HepG2 (cell line): ENCODE results near the gene ITGB2. TPM values are rescaled to one million over a fixed set of nuclear protein-coding genes. Genes with fewer than 3 reads are reported as not detected.

Experiments used
- ATAC-seq: fragments of 200-7000 bp; cut with Tn5 transposase; 3 replicates; pipeline ENCODE4 v1.9.1; 2020; ENCODE audit warnings: mild to moderate bottlenecking, moderate library complexity
- BruUV-seq: library from RNA; stranded (reverse); fragments of 400-500 nt; replicated peaks from 2 replicates; lab custom pipeline; 2021; lab: Mats Ljungman, UMichigan
- CTCF ChIA-PET: fragments of 300-600 bp; formaldehyde crosslinking; extraction: SDS; loops from one replicate; lab custom pipeline; 2021; ENCODE audit warnings: low total read pairs, inconsistent platforms, low intra/inter-chr PET ratio; lab: Yijun Ruan, JAX
- POLR2A ChIA-PET: fragments of 350-600 bp; sonication (Branson Sonifier 250); formaldehyde crosslinking; loops from one replicate; lab custom pipeline; 2020; ENCODE audit warnings: antibody characterized with exemption, inconsistent platforms; lab: Yijun Ruan, JAX
- DNase-seq: peaks from one replicate; pipeline ENCODE4 v3.0.0-alpha.2; 2015; ENCODE audit warnings: low spot score
- FAIRE-seq: peaks from 3 replicates; lab custom pipeline; 2011; peaks lifted over from hg19 to GRCh38; lab: Jason Lieb, UNC
- H2AFZ ChIP-seq: one replicate; pipeline ENCODE4 v1.6.1; 2011; ENCODE audit warnings: low read length, inconsistent platforms
- H3K27ac ChIP-seq: fragments of 300-600 bp; 3 replicates; pipeline ENCODE4 v1.8.0; 2011; ENCODE audit warnings: mixed run types, mild to moderate bottlenecking, mixed read lengths, low read length, inconsistent platforms; ENCODE audit not compliant: insufficient read depth; ENCODE audit errors: extremely low read length
- H3K27me3 ChIP-seq, 2 experiments: fragments of 200-600 bp in 1 of 2; 2 replicates in 1 of 2; 3 replicates in 1 of 2; pipeline versions ENCODE4 v1.6.0 to v1.8.0; 2011; ENCODE audit warnings: low read length in 2 of 2, mild to moderate bottlenecking in 2 of 2, moderate library complexity in 2 of 2, inconsistent platforms in 1 of 2; ENCODE audit not compliant: insufficient read depth in 2 of 2, control insufficient read depth in 1 of 2
- H3K36me3 ChIP-seq, 2 experiments: fragments of 200-600 bp in 1 of 2; replicated peaks in 1 of 2; 2 replicates in 1 of 2; 3 replicates in 1 of 2; pipeline versions ENCODE4 v1.5.1 to v1.8.0; 2011; ENCODE audit warnings: low read length in 2 of 2, inconsistent platforms in 1 of 2; ENCODE audit not compliant: insufficient read depth in 2 of 2, control insufficient read depth in 1 of 2
- H3K4me1 ChIP-seq: 2 replicates; pipeline ENCODE4 v1.5.1; 2012; ENCODE audit warnings: low read length, inconsistent platforms; ENCODE audit not compliant: insufficient read depth
- H3K4me2 ChIP-seq: 2 replicates; pipeline ENCODE4 v1.6.0; 2011; ENCODE audit warnings: low read depth, low read length, inconsistent platforms
- H3K4me3 ChIP-seq, 3 experiments: fragments of 200-600 bp in 1 of 3; sonication (generic), shearing (Covaris generic) in 1 of 3; replicated peaks in 1 of 3; 2 replicates each; pipeline ENCODE4 v1.5.1; 2011 to 2016; ENCODE audit warnings: low read length in 3 of 3, inconsistent platforms in 2 of 3, low read depth in 2 of 3, mild to moderate bottlenecking in 2 of 3, control low read depth in 1 of 3, mixed read lengths in 1 of 3; ENCODE audit not compliant: insufficient read depth in 1 of 3
- H3K79me2 ChIP-seq: one replicate; pipeline ENCODE4 v1.6.1; 2011; ENCODE audit warnings: low read length, inconsistent platforms; ENCODE audit not compliant: insufficient read depth
- H3K9ac ChIP-seq: 2 replicates; pipeline ENCODE4 v1.6.0; 2011; ENCODE audit warnings: mild to moderate bottlenecking, low read depth, low read length, inconsistent platforms; ENCODE audit not compliant: insufficient read depth
- H3K9me3 ChIP-seq: 2 replicates; pipeline ENCODE4 v1.5.1; 2012; ENCODE audit warnings: mild to moderate bottlenecking, low read length
- H4K20me1 ChIP-seq: 2 replicates; pipeline ENCODE4 v1.6.0; 2011; ENCODE audit warnings: inconsistent platforms, mild to moderate bottlenecking, low read length, moderate library complexity; ENCODE audit not compliant: insufficient read depth
- AGO1 ChIP-seq: fragments of 200-400 bp; formaldehyde crosslinking; IDR thresholded peaks from 2 replicates; pipeline ENCODE4 v1.6.1; 2017; ENCODE audit warnings: mild to moderate bottlenecking, low read depth, low read length, moderate library complexity; ENCODE audit not compliant: poor library complexity, severe bottlenecking
- AGO2 ChIP-seq: fragments of 200-400 bp; formaldehyde crosslinking; optimal IDR thresholded peaks from 2 replicates; pipeline ENCODE3; 2017; ENCODE audit warnings: mild to moderate bottlenecking, low read depth, low read length, moderate library complexity
- CHCHD3 ChIP-seq: sonication (generic); formaldehyde crosslinking; IDR thresholded peaks from 2 replicates; pipeline ENCODE4 v1.8.0; 2022; ENCODE audit warnings: mild to moderate bottlenecking, missing genetic modification reagents, moderate library complexity
- WGBS: methylation state at CpG from one replicate; pipeline ENCODE4 v1.1.6; 2017; ENCODE audit warnings: low lambda C conversion rate; 5-methylcytosine and 5-hydroxymethylcytosine counted together
- in situ Hi-C: cut with HindIII; loops from 2 replicates; pipeline ENCODE4 v1.10.0; 2017; ENCODE audit warnings: low pct_unique_long_range_greater_than_20kb; ENCODE audit not compliant: extremely low pct_ligation_motif_present
- intact Hi-C: fragments of 100-400 bp; cut with micrococcal nuclease; formaldehyde crosslinking; loops from one replicate; pipeline ENCODE4 v1.10.0; 2022; ENCODE audit not compliant: unreplicated experiment
- polyA plus RNA-seq, 8 experiments: library from polyadenylated mRNA; depleted of rRNA in 3 of 8; stranded (reverse) in 7 of 8; unstranded in 1 of 8; fragments of >200 nt; fragmentation: Illumina TruSeq in 4 of 8; extraction: Trizol in 4 of 8; gene quantifications; 2 replicates each; pipeline versions ENCODE4 v1.2.1 to v1.2.3, GENCODE V29; 2011 to 2016; ENCODE audit warnings: low read depth in 4 of 8, missing spikeins in 1 of 8, mixed read lengths in 1 of 8; ENCODE audit not compliant: insufficient read depth in 1 of 8
- total RNA-seq, 5 experiments: library from RNA; depleted of rRNA; stranded (reverse); fragments of >200 nt; fragmentation: Illumina TruSeq; extraction: Trizol; gene quantifications; 2 replicates each; pipeline ENCODE4 v1.2.3, GENCODE V29; 2016; ENCODE audit warnings: low read depth in 1 of 5
- TF ChIP-seq, protein P1 (sequence below): IDR thresholded peaks from 2 replicates; pipeline ENCODE4 v1.6.1; 2018; ENCODE audit warnings: missing genetic modification reagents, mild to moderate bottlenecking, missing compliant biosample characterization

The ITGB2 gene
- total and polyA plus RNA-seq, 2 of the 13 experiments (the other 11 are each of a cell fraction or from before 2014, with no cell fraction given): 4.2 to 18.0 TPM

GRCh38 chr21:44855572-44855971 is 65.1 kb downstream of the ITGB2 start:
- H3K79me2 ChIP-seq: peaks cover 72% of the 10 kb centered on the region
- no peaks in the 10 kb centered on the region for H3K9me3 ChIP-seq
- 95% methylated on average over 11 of the region's 14 CpGs for WGBS
- H3K27ac ChIP-seq: no peak overlapping the region
- peaks cover 98% of the 10 kb centered on the region for H4K20me1 ChIP-seq
- in situ Hi-C loops: no loop called here
- TF ChIP-seq AGO2: peak; percentile 13
- TF ChIP-seq, protein P1, sequence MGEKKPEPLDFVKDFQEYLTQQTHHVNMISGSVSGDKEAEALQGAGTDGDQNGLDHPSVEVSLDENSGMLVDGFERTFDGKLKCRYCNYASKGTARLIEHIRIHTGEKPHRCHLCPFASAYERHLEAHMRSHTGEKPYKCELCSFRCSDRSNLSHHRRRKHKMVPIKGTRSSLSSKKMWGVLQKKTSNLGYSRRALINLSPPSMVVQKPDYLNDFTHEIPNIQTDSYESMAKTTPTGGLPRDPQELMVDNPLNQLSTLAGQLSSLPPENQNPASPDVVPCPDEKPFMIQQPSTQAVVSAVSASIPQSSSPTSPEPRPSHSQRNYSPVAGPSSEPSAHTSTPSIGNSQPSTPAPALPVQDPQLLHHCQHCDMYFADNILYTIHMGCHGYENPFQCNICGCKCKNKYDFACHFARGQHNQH (CRISPR knock-in tag): no peak
- H3K4me2 ChIP-seq: no peak overlapping the region
- H2AFZ ChIP-seq: no peak overlapping the region
- no peak overlapping the region for H3K4me3 ChIP-seq
- DNase-seq: no peak
- no peak for ATAC-seq
- intact Hi-C loops: no loop called here
- POLR2A ChIA-PET: interaction anchor here (1.0 kb wide), 1 partner anchor 14 kb away, joined by 3 read pairs; no protein-coding TSS in a partner anchor
- H3K4me1 ChIP-seq: peaks cover 24% of the 10 kb centered on the region
- FAIRE-seq: no peak
- H3K27me3 ChIP-seq: no peaks in the 10 kb centered on the region
- CTCF ChIA-PET: no interaction called here
- no TSS peak for BruUV-seq
- peaks cover 52 to 95% of the 10 kb centered on the region in 2 experiments for H3K36me3 ChIP-seq
- H3K9ac ChIP-seq: no peak overlapping the region

DNA sequence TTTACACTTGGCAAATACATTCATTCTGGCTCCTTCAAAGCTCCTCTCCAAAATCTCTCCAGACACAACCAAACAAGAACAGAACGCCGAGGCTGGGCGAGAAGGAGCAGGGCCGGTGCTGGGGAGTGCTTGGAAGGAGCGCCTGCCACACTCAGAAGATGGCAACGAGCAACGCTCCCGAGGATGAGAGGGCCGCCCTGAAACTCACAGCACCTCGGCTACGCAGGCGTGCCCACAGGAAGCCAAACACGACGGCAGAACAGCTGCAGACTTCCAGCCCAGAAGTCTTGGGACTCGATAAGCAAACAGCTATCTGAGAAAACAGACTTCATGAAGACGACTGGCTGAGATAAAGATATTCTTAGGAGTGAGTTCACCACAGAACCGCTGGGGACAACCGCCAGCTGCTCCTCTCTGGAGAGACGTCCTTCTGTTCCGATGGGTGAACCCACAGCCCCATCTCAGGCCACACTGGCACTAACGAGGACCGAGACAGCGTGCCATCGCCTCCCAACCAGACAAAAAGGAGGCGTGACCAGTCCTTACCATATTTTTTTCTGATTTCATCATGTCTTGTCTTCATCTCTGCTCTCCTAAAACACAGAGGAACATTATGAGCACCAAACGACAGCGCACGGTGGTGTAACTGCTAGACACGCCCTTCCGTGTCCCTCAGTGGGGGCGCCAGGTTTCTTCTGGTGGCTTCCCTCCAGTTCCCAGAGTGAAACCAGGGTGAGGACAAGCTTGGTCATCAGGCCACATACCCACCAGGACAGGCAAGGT is 65.8 kb downstream of the ITGB2 start:
- in situ Hi-C loops: no loop called here
- DNase-seq (no peak), FAIRE-seq (no peak), ATAC-seq (no peak)
- no TSS peak for BruUV-seq
- intact Hi-C loops: no loop called here
- POLR2A ChIA-PET: interaction anchor here (1.0 kb wide), 1 partner anchor 15 kb away, joined by 3 read pairs; no protein-coding TSS in a partner anchor
- CTCF ChIA-PET: no interaction called here
- WGBS: 98% methylated on average over 29 of the region's 31 CpGs
- H4K20me1 ChIP-seq: peaks cover 98% of the 10 kb centered on the region
- no peak overlapping the region for H3K4me3 ChIP-seq
- H3K27me3 ChIP-seq: no peaks in the 10 kb centered on the region
- H2AFZ ChIP-seq: no peak overlapping the region
- H3K9ac ChIP-seq: no peak overlapping the region
- H3K27ac ChIP-seq: no peak overlapping the region
- H3K36me3 ChIP-seq: peaks cover 57 to 96% of the 10 kb centered on the region in 2 experiments
- peaks cover 31% of the 10 kb centered on the region for H3K4me1 ChIP-seq
- H3K79me2 ChIP-seq: peaks cover 68% of the 10 kb centered on the region
- no peak overlapping the region for H3K4me2 ChIP-seq
- H3K9me3 ChIP-seq: no peaks in the 10 kb centered on the region
- TF ChIP-seq AGO1 (peak; percentile 83), CHCHD3 (CRISPR knock-in tag) (no peak)
- TF ChIP-seq, all 625 proteins: peak for 1
